NCI-H1092 treated with DMSO at 0.1 percent for 48 hours (cell line): ENCODE results near the gene LCE1A.

Experiments
- DNase-seq: peaks from one replicate; lab custom pipeline; 2025; lab: John Stamatoyannopoulos, UW

Gene LCE1A, protein sequence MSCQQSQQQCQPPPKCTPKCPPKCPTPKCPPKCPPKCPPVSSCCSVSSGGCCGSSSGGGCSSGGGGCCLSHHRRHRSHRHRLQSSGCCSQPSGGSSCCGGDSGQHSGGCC

GRCh38 chr1:152827173-152827572, at the start of gene LCE1A:
LCE1A (plus strand) TSS chr1:152827473; CDS start chr1:152827473, 0 bp downstream.
- no peak for DNase-seq

- DNase-seq = no peak
Observed at GRCh38 chr1:152777510-152778137, 49.6 kb upstream of the LCE1A start.

GRCh38 chr1:152783095-152783494, 44.2 kb upstream of the LCE1A start:
- no peak for DNase-seq

DNA sequence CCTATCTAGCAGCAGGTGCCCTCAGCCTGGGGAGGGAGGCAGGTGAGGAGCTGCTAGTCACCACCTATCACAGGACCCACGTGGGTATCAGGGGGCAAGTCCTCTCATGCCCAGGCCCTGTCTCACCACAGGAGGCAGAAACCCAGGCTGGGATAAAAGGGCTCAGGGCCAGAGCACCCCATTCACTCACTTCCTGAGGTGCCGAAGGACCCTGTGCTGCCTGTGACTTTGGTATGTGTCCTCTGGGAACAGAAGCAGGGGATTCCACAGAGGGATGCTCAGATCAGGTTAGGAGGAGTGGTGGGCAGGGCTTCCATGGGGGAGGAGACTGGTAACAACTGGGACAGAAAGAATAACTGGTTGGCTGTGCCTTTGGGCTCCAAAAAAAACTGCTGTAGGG, 41.2 kb upstream of the LCE1A start, which contains the start of gene LCE1E:
TSS of gene LCE1E (plus strand) at position 181 of the 400 bp plus-strand sequence. CDS start 1,043 bp downstream, outside the sequence.
- DNase-seq = no peak

GRCh38 chr1:152795686-152796085, 31.6 kb upstream of the LCE1A start:
- DNase-seq = no peak

- DNase-seq = no peak
Observed at GRCh38 chr1:152796421-152796820, 30.9 kb upstream of the LCE1A start, which contains the start of gene LCE1D. LCE1D (plus strand) TSS chr1:152796721; CDS start chr1:152797795, 1,074 bp downstream.

DNA sequence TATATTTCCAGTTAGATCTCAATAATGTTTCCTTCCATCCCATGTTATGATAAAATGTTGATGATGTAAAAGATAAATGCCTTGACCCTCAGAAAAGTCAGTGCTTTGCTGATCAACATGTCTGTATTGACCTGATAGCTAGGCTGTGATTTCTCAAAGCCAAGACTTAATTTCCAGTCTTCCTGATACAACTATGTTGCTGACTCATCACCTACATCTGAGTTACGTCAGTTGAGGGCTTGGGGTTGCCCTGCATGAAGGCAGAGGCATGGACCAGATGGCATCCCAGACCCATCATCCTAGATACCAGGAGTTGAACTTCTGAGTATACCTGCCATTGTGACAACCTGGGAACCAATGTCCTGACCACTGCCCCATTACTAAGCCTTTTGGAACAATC, 25.9 kb upstream of the LCE1A start:
- no peak for DNase-seq

- no peak for DNase-seq
Observed at GRCh38 chr1:152806576-152806975, 20.7 kb upstream of the LCE1A start, which contains the start of gene LCE1C. LCE1C (minus strand) TSS chr1:152806651; CDS start chr1:152805478, 1,173 bp downstream.

- DNase-seq = no peak
Observed at GRCh38 chr1:152811050-152811449, 16.2 kb upstream of the LCE1A start.

DNA sequence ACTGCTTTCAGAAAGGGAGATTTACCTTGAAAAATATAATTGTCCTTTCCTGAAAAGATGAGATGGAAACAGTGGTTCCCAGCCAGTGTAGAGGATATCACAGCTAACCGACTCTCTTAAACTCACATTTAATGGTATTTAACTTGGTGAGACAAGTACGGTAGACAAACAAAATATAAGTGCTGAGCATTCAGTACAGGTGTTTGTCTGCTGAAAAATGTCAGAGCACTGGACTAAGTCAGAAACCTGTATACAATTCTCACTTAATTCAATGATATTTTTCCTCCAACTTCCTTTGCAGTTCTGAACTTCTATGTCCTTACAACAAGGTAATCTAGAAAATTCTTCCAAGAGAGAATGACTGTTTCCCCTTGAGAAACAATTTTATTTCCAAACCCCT, 15.6 kb upstream of the LCE1A start, which contains the start of gene LCE1B:
TSS of gene LCE1B (plus strand) at position 301 of the 400 bp plus-strand sequence. CDS start 476 bp downstream, outside the sequence.
- DNase-seq = no peak

- no peak for DNase-seq
Observed at GRCh38 chr1:152817309-152817708, 10.0 kb upstream of the LCE1A start.

- DNase-seq = no peak
Observed at GRCh38 chr1:152823294-152823693, 4.0 kb upstream of the LCE1A start.

DNA sequence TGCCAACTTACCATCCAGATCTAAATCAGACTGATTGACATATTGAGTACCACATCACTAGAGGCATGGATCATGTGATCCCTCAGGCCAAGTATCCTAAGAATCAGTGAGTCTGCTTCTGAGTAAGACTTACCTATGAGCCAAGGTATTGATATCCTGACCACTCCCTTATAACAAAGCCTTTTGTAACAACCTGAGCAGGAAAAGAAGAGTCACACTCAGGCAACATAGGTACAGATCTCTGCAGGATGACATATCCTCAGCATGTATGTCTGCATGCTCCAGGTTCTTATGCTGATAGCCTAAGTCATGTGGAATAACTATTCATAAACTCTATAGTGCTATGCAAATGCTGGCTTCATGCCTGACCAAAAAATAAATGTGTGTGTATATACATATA, 2.3 kb upstream of the LCE1A start:
- no peak for DNase-seq

- DNase-seq = no peak
Observed at GRCh38 chr1:152836870-152837269, 9.6 kb downstream of the LCE1A start.

GRCh38 chr1:152842556-152842955, 15.3 kb downstream of the LCE1A start, which contains the start of gene LCE6A:
LCE6A (plus strand) TSS chr1:152842856; CDS start chr1:152843521, 665 bp downstream.
- no peak for DNase-seq

DNA sequence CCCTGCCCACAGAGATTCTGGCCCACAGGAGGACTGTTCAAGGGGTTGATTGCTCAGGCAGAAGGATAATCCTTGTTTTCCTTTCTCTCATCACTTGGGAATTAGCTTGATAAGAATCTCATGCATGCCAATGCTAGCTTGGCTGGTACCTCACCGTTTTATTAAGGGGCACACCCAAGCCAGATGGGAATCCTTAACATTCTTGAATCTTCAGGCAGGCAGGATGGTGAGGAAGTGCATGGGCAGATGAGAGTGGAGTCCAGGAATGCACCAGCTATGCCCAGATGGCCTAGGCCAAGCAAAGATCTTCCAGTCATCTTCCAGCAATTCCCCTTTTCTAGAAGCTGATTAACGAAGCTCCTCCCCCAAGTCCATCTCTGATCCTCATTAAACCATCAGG, 28.4 kb downstream of the LCE1A start:
- no peak for DNase-seq

DNA sequence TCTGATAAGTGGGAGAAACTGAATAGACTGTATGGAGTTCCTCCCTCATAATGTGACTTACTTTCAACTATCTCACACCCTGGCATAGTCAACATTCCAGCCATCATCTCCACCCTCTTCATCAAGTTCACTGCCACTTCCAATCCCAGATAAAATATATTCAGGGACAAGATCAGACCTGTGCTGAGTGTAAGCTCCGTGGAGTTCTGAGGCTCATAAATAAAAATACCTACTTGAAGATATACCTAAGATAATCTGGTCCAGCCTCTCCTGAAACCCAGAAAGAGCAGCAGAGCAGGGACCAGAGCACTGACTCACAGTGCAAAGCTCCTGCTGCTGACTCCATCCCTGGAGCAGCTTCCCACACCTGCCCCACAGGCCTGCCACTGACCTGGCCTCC, 30.8 kb downstream of the LCE1A start:
- no peak for DNase-seq

DNA sequence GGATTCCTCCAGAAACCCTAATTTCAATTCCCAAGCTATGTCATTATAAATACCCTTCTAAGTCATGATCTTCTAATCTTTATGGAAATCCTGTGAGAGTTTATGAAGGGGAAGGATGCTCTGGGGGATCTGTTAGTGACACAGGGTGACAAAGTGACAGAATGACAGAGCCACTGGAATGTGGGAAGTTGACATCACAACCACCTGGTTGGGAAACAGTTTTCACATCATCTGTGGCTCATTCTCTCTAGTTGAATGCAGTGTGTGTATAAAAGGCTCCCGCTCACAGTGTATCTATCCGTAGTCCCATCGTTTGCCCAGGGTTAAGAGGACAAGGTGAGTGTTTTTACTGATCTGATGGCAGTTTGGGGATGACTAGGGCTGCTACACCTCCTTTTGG, 32.4 kb downstream of the LCE1A start, which contains the start of gene LCE7A:
TSS of gene LCE7A (plus strand) at position 301 of the 400 bp plus-strand sequence. CDS start 702 bp downstream, outside the sequence.
- DNase-seq = no peak

DNA sequence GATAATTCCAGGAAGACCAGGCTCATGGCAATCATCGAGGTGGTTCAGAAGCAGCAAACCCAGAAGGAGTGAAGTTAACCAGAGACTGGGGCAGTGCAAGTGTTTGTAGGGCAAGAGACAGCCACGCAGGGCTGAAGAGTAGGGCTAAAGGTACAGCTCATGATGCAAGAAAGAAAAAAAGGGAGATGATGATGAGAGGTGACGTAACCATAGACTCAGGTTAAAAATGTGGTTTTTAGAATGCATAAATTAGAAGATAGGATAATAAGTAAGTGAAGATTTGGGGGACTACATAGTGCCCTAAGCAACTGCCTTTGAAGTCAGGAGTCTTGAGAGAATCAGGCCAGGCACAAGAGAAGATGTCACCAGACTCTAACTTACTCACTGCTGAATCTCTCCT, 32.9 kb downstream of the LCE1A start:
- DNase-seq = no peak

- DNase-seq = no peak
Observed at GRCh38 chr1:152861374-152861773, 34.1 kb downstream of the LCE1A start.

DNA sequence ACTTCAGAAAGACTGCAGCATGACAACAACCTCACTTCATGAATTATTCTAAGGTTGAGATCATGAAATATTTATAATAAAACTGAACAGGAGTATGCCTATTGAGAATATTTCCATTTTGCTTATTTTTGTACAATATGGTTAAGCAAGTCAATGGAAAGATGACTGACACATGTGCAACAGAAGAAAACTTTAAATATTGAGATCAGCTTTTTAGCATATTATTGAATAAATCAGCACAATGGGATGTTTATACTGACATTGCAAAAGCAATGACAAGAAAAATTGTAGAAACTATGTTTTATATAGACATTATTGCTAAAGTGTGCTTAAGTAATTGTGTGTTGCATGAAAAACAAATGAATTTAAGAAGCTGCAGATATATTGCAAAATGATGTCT, 37.2 kb downstream of the LCE1A start:
- no peak for DNase-seq

DNA sequence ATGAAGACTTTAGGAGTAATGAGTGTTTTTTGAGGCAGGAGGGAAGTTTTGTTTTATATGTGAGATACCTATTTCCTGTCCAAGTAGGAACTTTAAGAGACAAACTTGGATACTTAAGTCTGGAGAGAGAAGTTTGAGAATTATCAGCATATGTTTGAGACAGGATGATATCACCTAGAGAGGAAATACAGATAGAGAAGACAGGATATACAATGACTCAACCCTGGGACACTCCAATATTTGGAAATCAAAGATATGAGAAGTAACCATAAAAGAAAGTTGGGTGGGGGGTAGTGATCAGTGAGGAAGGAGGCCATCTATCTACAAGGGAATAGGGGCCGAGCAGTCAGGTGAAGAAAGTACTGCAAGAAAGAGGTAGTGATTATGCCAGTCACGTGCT, 39.0 kb downstream of the LCE1A start:
- no peak for DNase-seq

GRCh38 chr1:152869808-152870419, 42.6 kb downstream of the LCE1A start:
- DNase-seq = peak; percentile 68
